HG02885 (cell line): ENCODE measurements around the gene DHX36.

Source experiments
- ATAC-seq: cut with Tn5 transposase; IDR thresholded peaks from one replicate; pipeline ENCODE4 v1.9.1; 2021; ENCODE audit warnings: mild to moderate bottlenecking; ENCODE audit not compliant: unreplicated experiment, poor library complexity

Gene DHX36

GRCh38 chr3:154301561-154301960 lies 22.7 kb downstream of the DHX36 start:
- no peak for ATAC-seq

- no peak for ATAC-seq
These were observed 30.3 kb downstream of the DHX36 start for GRCh38 chr3:154294016-154294415.

GRCh38 chr3:154290187-154290586 lies 34.1 kb downstream of the DHX36 start:
- no peak for ATAC-seq

- ATAC-seq = peak; percentile 71
These were observed 39.1 kb downstream of the DHX36 start for GRCh38 chr3:154285221-154285620.

- no peak for ATAC-seq
These were observed 44.1 kb downstream of the DHX36 start for GRCh38 chr3:154280161-154280560.

- no peak for ATAC-seq
These were observed 48.3 kb downstream of the DHX36 start for GRCh38 chr3:154275965-154276364.

GRCh38 chr3:154275292-154275691 lies 49.0 kb downstream of the DHX36 start:
- no peak for ATAC-seq

- ATAC-seq = no peak
These were observed 49.9 kb downstream of the DHX36 start for GRCh38 chr3:154274348-154274747.

- no peak for ATAC-seq
These were observed 50.9 kb downstream of the DHX36 start for GRCh38 chr3:154273381-154273780.

GRCh38 chr3:154254527-154254926 lies 69.8 kb downstream of the DHX36 start:
- ATAC-seq = no peak

GRCh38 chr3:154252759-154253638 lies 71.3 kb downstream of the DHX36 start:
- peak; percentile 94 for ATAC-seq

- ATAC-seq = no peak
These were observed 72.7 kb downstream of the DHX36 start for GRCh38 chr3:154251610-154252009.

GRCh38 chr3:154250291-154250690 lies 74.0 kb downstream of the DHX36 start:
- ATAC-seq = no peak

- no peak for ATAC-seq
These were observed 76.4 kb downstream of the DHX36 start for GRCh38 chr3:154247806-154248415.

GRCh38 chr3:154244644-154245043 lies 79.6 kb downstream of the DHX36 start:
- ATAC-seq = no peak

- ATAC-seq = no peak
These were observed 80.9 kb downstream of the DHX36 start for GRCh38 chr3:154243353-154243752.

GRCh38 chr3:154242766-154243165 lies 81.5 kb downstream of the DHX36 start:
- ATAC-seq = no peak

GRCh38 chr3:154241496-154241895 lies 82.8 kb downstream of the DHX36 start:
- ATAC-seq = no peak

GRCh38 chr3:154240235-154240634 lies 84.1 kb downstream of the DHX36 start:
- ATAC-seq = no peak

GRCh38 chr3:154236331-154236730 lies 88.0 kb downstream of the DHX36 start:
- no peak for ATAC-seq

- ATAC-seq = no peak
These were observed 89.0 kb downstream of the DHX36 start for GRCh38 chr3:154235330-154235729.

- no peak for ATAC-seq
These were observed 95.1 kb downstream of the DHX36 start for GRCh38 chr3:154229217-154229590.
